HL-60 (cell line): Measurements from ENCODE around the gene RIPK4.

Source experiments
- DNase-seq, 2 experiments: peaks; one replicate each; pipeline ENCODE4 v3.0.0-alpha.2; 2010 to 2020; ENCODE audit warnings: low read depth in 1 of 2, low spot score in 1 of 2
- H3K27ac ChIP-seq: fragments of 250-450 bp; sonication (Bioruptor Pico); replicated peaks from 2 replicates; pipeline ENCODE4 v1.5.1; 2020; ENCODE audit warnings: mild to moderate bottlenecking, moderate library complexity
- H3K27me3 ChIP-seq: fragments of 250-450 bp; sonication (Bioruptor Pico); 2 replicates; pipeline ENCODE4 v1.5.1; 2021; ENCODE audit warnings: mild to moderate bottlenecking, moderate library complexity; ENCODE audit not compliant: insufficient read depth, poor library complexity, severe bottlenecking
- H3K4me3 ChIP-seq: replicated peaks from 2 replicates; pipeline ENCODE4 v1.5.1; 2011; ENCODE audit warnings: mild to moderate bottlenecking, control low read depth, low read length; ENCODE audit not compliant: insufficient read depth
- CTCF ChIP-seq: IDR thresholded peaks from one replicate; pipeline ENCODE4 v1.5.1; 2011; ENCODE audit warnings: low read length, control low read depth, inconsistent platforms; ENCODE audit not compliant: insufficient read depth
- GABPA ChIP-seq: IDR thresholded peaks from 2 replicates; pipeline ENCODE4 v1.6.1; 2012; ENCODE audit warnings: low read depth
- POLR2AphosphoS5 ChIP-seq: IDR thresholded peaks from 2 replicates; pipeline ENCODE4 v1.6.1; 2012; ENCODE audit warnings: low read depth
- REST ChIP-seq: IDR thresholded peaks from 2 replicates; pipeline ENCODE4 v1.6.1; 2012; ENCODE audit warnings: low read depth; ENCODE audit not compliant: insufficient replicate concordance
- SPI1 ChIP-seq: IDR thresholded peaks from 2 replicates; pipeline ENCODE4 v1.6.1; 2012; ENCODE audit warnings: low read depth, mild to moderate bottlenecking, borderline replicate concordance

RIPK4 gene

GRCh38 chr21:41774467-41775148 lies 7.8 kb upstream of the RIPK4 start:
- no peak for DNase-seq
- Histone ChIP-seq H3K27ac (no peak overlapping the region), H3K27me3 (peaks cover 9% of the 10 kb centered on the region), H3K4me3 (no peak overlapping the region)
- TF ChIP-seq SPI1 (no peak), CTCF (no peak), REST (no peak), GABPA (no peak), POLR2AphosphoS5 (no peak)

- peaks cover 28% of the 10 kb centered on the region for H3K27me3 ChIP-seq
These were observed 5.7 kb upstream of the RIPK4 start for GRCh38 chr21:41772351-41773080.

More at GRCh38 chr21:41772351-41773080, 5.7 kb upstream of the RIPK4 start:
- Histone ChIP-seq H3K4me3 (no peak overlapping the region), H3K27ac (no peak overlapping the region)
- no peak for DNase-seq
- TF ChIP-seq SPI1 (no peak), REST (no peak), CTCF (no peak), GABPA (no peak), POLR2AphosphoS5 (no peak)
